Kidney (tissue), 22 donors: ENCODE results near the gene PRDX3. TPM values are rescaled to one million over a fixed set of nuclear protein-coding genes. Genes with fewer than 3 reads are reported as not detected.

Source experiments
- DNase-seq, 5 donors: peaks; one replicate each; pipeline ENCODE4 v3.0.0-alpha.2; 2013 to 2020
- FAIRE-seq: peaks from 2 replicates; lab custom pipeline; 2012; peaks lifted over from hg19 to GRCh38; lab: Jason Lieb, UNC
- H3K27ac ChIP-seq, 2 donors: one replicate each; pipeline ENCODE4 v1.7.0; 2013; ENCODE audit warnings: low read depth in 2 of 2, low read length in 2 of 2, inconsistent platforms in 1 of 2
- H3K27me3 ChIP-seq: one replicate; pipeline ENCODE4 v1.7.1; 2013; ENCODE audit warnings: low read length, inconsistent platforms; ENCODE audit not compliant: control insufficient read depth, insufficient read depth
- H3K36me3 ChIP-seq, 3 donors: one replicate each; pipeline versions ENCODE4 v1.7.0 to v1.7.1; 2013; ENCODE audit warnings: low read length in 3 of 3, control low read depth in 1 of 3, inconsistent platforms in 1 of 3; ENCODE audit not compliant: insufficient read depth in 3 of 3, control insufficient read depth in 2 of 3
- H3K4me1 ChIP-seq, 3 donors: one replicate each; pipeline versions ENCODE4 v1.7.0 to v1.7.1; 2013; ENCODE audit warnings: low read length in 3 of 3, inconsistent platforms in 1 of 3, low read depth in 1 of 3; ENCODE audit not compliant: control insufficient read depth in 2 of 3, insufficient read depth in 2 of 3
- H3K4me3 ChIP-seq, 3 donors: one replicate each; pipeline versions ENCODE4 v1.7.0 to v1.8.1; 2013; ENCODE audit warnings: low read length in 3 of 3, control low read depth in 1 of 3, inconsistent platforms in 1 of 3
- H3K9ac ChIP-seq, 3 donors: one replicate each; pipeline versions ENCODE4 v1.7.0 to v1.7.1; 2013; ENCODE audit warnings: low read length in 3 of 3, control low read depth in 1 of 3, inconsistent platforms in 1 of 3
- H3K9me3 ChIP-seq, 3 donors: one replicate each; pipeline versions ENCODE4 v1.7.0 to v1.7.1; 2013; ENCODE audit warnings: low read length in 3 of 3, control low read depth in 1 of 3, inconsistent platforms in 1 of 3; ENCODE audit not compliant: control insufficient read depth in 2 of 3, insufficient read depth in 1 of 3
- intact Hi-C: fragments of 100-400 bp; cut with DNase I; formaldehyde crosslinking; loops from one replicate; pipeline ENCODE4 v1.11.1; 2022
- long read RNA-seq, 10 donors: library from polyadenylated mRNA in 1 of 10; unstranded in 1 of 10; transcript quantifications; one replicate each; pipeline ENCODE4 v2.0.0 and lab custom pipeline, GENCODE V29; 2021 to 2026
- polyA plus RNA-seq: library from polyadenylated mRNA; stranded (reverse); fragments of 350-450 nt; fragmentation: Illumina TruSeq; extraction: RNeasy Lipid Tissue Mini Kit (QIAGEN cat#74804); gene quantifications from one replicate; pipeline ENCODE4 v1.2.3, GENCODE V29; 2014; ENCODE audit warnings: low read depth, low replicate concordance; ENCODE audit not compliant: insufficient read depth
- total RNA-seq: library from RNA; stranded (reverse); fragmentation: NEBNext Ultra II Directional; extraction: Animal tissue kit (Norgen Biotek cat#: 25700); gene quantifications from one replicate; pipeline ENCODE4 v1.2.1, GENCODE V29; 2021
- TF ChIP-seq, protein P1 (sequence below): IDR thresholded peaks from 3 replicates; pipeline ENCODE4 v1.5.1; 2012; ENCODE audit warnings: mild to moderate bottlenecking, moderate library complexity, borderline replicate concordance; ENCODE audit not compliant: insufficient read depth; ENCODE audit errors: extremely low read depth
- donor health status: control.
- donor health status: control.
- donor health status: control.
- donor health status: control.
- donor health status: control.
- donor health status: DM: yes; HTN: yes; CAD: no.
- donor health status: Normal renal cell carcinoma (clear cell type).

The PRDX3 gene
- total RNA-seq (118 TPM), polyA plus RNA-seq (294 TPM)
- long read RNA-seq, donor 1, transcript PRDX3-201 (7 exons, 1,591 nt): major isoform, 94 of 111 reads
- long read RNA-seq, donor 1, transcript PRDX3-203 (2 exons, 2,277 nt): minor isoform, 7 of 111 reads
- long read RNA-seq, donor 1, partial matches to known transcripts: 10 of 111 reads
- long read RNA-seq, donor 1, other reads (novel, unspliced or antisense): 0 of 111 reads
- long read RNA-seq, donor 2, transcript PRDX3-201 (7 exons, 1,591 nt): major isoform, 162 of 173 reads
- long read RNA-seq, donor 2, partial matches to known transcripts: 11 of 173 reads
- long read RNA-seq, donor 2, other reads (novel, unspliced or antisense): 0 of 173 reads
- long read RNA-seq, donor 3, transcript PRDX3-201 (7 exons, 1,591 nt): major isoform, 185 of 248 reads
- long read RNA-seq, donor 3, partial matches to known transcripts: 59 of 248 reads
- long read RNA-seq, donor 3, other reads (novel, unspliced or antisense): 0 of 248 reads
- long read RNA-seq, donor 4, transcript PRDX3-201 (7 exons, 1,591 nt): major isoform, 107 of 122 reads
- long read RNA-seq, donor 4, partial matches to known transcripts: 13 of 122 reads
- long read RNA-seq, donor 4, other reads (novel, unspliced or antisense): 0 of 122 reads
- long read RNA-seq, donor 5, transcript PRDX3-201 (7 exons, 1,591 nt): major isoform, 10 of 10 reads
- long read RNA-seq, donor 5, partial matches to known transcripts: 0 of 10 reads
- long read RNA-seq, donor 5, other reads (novel, unspliced or antisense): 0 of 10 reads
- long read RNA-seq, donor 6, transcript PRDX3-203 (2 exons, 2,277 nt): minor isoform, 10 of 392 reads
- long read RNA-seq, donor 6, transcript PRDX3-201 (7 exons, 1,591 nt): major isoform, 320 of 392 reads
- long read RNA-seq, donor 6, partial matches to known transcripts: 57 of 392 reads
- long read RNA-seq, donor 6, other reads (novel, unspliced or antisense): 5 of 392 reads
- long read RNA-seq, donor 7, transcript PRDX3-201 (7 exons, 1,591 nt): major isoform, 186 of 193 reads
- long read RNA-seq, donor 7, partial matches to known transcripts: 2 of 193 reads
- long read RNA-seq, donor 7, other reads (novel, unspliced or antisense): 3 of 193 reads
- long read RNA-seq, donor 8, transcript PRDX3-201 (7 exons, 1,591 nt): major isoform, 102 of 132 reads
- long read RNA-seq, donor 8, transcript PRDX3-203 (2 exons, 2,277 nt): minor isoform, 5 of 132 reads
- long read RNA-seq, donor 8, partial matches to known transcripts: 25 of 132 reads
- long read RNA-seq, donor 8, other reads (novel, unspliced or antisense): 0 of 132 reads
- long read RNA-seq, donor 9, transcript PRDX3-201 (7 exons, 1,591 nt): major isoform, 47 of 52 reads
- long read RNA-seq, donor 9, transcript PRDX3-203 (2 exons, 2,277 nt): minor isoform, 5 of 52 reads
- long read RNA-seq, donor 9, partial matches to known transcripts: 0 of 52 reads
- long read RNA-seq, donor 9, other reads (novel, unspliced or antisense): 0 of 52 reads
- long read RNA-seq, donor 10, transcript PRDX3-201 (7 exons, 1,591 nt): major isoform, 92 of 118 reads
- long read RNA-seq, donor 10, transcript PRDX3-203 (2 exons, 2,277 nt): minor isoform, 7 of 118 reads
- long read RNA-seq, donor 10, partial matches to known transcripts: 19 of 118 reads
- long read RNA-seq, donor 10, other reads (novel, unspliced or antisense): 0 of 118 reads

DNA sequence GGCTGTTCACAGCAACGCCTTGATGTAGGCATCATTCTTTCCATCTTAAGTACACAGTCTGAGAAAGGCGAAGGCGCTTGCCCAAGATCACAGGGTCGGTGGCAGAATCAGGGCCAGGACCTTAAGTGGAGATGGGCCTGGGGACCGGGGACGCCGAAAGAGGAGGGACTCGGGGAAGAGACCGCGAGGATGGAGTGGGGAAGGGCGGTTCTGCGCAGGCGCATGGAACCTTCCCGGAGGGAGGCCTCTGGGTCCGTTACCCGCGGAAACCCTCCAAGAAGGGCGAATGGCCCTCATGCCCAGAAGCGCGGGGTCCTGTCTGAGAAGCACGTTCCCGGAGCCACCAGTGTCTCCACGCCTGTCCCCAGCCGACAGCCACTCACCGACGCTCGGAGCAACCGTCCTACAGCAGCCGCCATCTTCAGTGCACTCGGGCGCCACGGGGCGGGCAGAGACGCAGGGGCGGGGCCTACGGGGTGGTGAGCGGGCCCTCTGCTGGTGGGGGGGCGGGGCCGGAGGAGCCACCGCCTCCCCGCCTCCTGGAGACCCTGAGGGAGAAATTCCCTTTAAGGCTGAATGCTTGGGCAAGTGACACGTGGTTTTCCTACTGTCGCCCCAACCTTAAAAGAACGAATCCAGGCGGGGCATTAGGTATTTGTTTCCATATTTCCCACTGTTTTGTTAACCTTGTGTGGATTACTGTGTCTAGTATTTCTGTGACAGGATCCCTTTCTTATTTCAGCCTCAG lies at the start of gene PRDX3:
Gene PRDX3 (minus strand): TSS at position 441 of the 748 bp plus-strand sequence. CDS start 22 bp downstream, at position 419.
- DNase-seq: peak; percentile 96 to 98 (median 97)
- peak within 1 kb of the TSS; percentile 94 to 95 (median 95) for H3K4me3 ChIP-seq

GRCh38 chr10:119227825-119228224 lies 49.2 kb upstream of the PRDX3 start:
- FAIRE-seq (no peak), DNase-seq (no peak)
- TF ChIP-seq, protein P1, sequence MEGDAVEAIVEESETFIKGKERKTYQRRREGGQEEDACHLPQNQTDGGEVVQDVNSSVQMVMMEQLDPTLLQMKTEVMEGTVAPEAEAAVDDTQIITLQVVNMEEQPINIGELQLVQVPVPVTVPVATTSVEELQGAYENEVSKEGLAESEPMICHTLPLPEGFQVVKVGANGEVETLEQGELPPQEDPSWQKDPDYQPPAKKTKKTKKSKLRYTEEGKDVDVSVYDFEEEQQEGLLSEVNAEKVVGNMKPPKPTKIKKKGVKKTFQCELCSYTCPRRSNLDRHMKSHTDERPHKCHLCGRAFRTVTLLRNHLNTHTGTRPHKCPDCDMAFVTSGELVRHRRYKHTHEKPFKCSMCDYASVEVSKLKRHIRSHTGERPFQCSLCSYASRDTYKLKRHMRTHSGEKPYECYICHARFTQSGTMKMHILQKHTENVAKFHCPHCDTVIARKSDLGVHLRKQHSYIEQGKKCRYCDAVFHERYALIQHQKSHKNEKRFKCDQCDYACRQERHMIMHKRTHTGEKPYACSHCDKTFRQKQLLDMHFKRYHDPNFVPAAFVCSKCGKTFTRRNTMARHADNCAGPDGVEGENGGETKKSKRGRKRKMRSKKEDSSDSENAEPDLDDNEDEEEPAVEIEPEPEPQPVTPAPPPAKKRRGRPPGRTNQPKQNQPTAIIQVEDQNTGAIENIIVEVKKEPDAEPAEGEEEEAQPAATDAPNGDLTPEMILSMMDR: no peak

More for the DNA sequence above, at the start of gene PRDX3:
- Histone ChIP-seq H3K9ac (peak within 1 kb of the TSS; percentile 49 to 92 (median 89)), H3K36me3 (peaks cover 0 to 13% (median 4%) of the 10 kb centered on the region in 3 donors), H3K27me3 (no peaks in the 10 kb centered on the region), H3K9me3 (no peaks in the 10 kb centered on the region), H3K27ac (peak within 1 kb of the TSS; percentile 80 to 95), H3K4me1 (peaks cover 0 to 3% (median 3%) of the 10 kb centered on the region in 3 donors)
- intact Hi-C loops: no loop called here
- TF ChIP-seq, protein P1: no peak
- FAIRE-seq: no peak

More at GRCh38 chr10:119227825-119228224, 49.2 kb upstream of the PRDX3 start:
- Histone ChIP-seq H3K9me3 (no peaks in the 10 kb centered on the region), H3K9ac (no peak overlapping the region), H3K4me3 (no peak overlapping the region), H3K4me1 (peaks cover 0 to 2% (median 0%) of the 10 kb centered on the region in 3 donors), H3K36me3 (no peaks in the 10 kb centered on the region), H3K27ac (no peak overlapping the region), H3K27me3 (no peaks in the 10 kb centered on the region)
- intact Hi-C loops: no loop called here
